HG03442 (cell line): ENCODE measurements around the gene LRMDA.
"Not testable (repeated sequence)": the region's sequence is repeated elsewhere in the genome, so short reads cannot be mapped to it uniquely, and the experiment has no call there.

ENCODE experiments used
- ATAC-seq: cut with Tn5 transposase; IDR thresholded peaks from one replicate; pipeline ENCODE4 v1.9.1; 2021; ENCODE audit warnings: mild to moderate bottlenecking, moderate library complexity; ENCODE audit not compliant: unreplicated experiment

The LRMDA gene

DNA sequence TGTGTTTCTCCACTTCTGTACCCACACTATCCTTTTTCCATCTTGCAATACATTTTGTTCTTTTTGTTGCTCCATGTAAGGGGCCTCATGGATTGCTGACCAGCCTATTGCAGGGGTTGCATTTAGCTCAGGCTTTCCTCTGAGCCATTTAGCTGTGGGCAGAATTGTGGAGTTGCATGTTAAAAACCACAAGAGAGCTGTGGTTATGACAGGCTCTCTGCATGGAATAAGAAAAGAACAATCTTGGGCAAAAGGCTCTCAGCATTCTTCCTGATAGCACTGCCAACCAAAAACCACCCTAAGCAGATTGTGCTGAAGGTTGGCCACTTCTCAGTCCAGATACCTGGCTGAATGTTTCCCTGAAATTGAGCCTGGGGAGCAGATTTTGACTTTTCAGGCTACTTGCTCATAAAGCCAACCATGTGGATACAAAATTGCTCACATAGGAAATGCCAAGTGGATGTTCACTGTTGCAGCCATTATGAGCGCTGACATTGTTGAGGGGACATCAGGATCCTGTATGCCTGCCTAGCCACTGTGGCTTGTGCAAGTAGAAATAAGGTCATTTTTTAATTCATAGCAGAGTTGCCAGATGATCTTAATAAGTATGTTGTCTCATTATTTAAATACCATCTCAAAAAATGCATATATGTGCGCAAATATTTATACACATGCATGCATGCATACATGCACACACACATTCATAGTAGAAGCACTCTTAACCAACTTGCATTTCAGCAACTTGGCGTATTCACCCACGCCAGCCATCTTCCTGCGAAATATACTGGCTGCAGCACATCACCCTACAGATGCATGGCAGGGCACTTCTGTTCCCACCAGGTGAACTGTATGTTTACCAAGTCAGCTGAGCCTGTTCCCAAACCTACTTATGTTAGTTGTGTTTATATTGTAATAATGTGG is 695.4 kb downstream of the LRMDA start:
- no peak for ATAC-seq

- ATAC-seq = no peak
Observed at GRCh38 chr10:76127984-76128589, 696.7 kb downstream of the LRMDA start.

DNA sequence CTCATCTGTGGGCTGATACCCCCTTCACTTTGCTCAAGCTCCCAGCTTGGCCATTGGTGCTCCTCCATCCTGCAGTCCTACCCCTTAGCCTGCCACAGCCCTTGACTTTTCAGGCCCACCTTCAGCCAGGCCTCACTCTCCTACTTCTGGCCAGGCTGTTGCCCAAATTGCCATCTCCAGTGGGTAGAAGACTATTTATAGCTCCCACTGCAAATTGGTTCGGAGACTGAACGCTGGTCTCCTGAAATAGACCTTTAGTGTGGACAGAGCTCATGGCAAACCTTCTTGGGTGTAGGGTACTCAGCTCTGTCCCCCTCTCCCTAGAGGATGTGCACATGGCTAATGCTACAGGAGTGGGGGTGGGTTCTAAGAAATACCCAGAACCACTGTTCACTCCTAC is 697.8 kb downstream of the LRMDA start:
- no peak for ATAC-seq

DNA sequence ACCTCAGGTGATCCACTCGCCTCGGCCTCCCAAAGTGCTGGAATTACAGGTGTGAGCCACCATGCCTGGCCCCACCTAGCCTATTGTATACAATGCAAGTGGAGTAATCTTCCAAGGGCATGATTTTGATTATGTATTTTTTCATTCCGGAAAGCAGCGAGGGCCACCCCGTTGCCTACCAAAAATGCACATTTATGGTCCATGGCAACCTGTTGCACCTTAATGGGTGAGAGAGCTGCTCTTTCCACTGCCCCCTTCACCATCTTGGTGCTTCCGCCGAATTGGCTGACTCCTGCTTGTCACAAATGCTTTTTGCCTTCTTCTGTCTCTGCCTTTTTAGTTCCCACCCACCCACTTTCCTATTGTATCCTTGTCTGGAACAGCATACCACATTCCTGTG is 699.5 kb downstream of the LRMDA start:
- ATAC-seq = no peak

DNA sequence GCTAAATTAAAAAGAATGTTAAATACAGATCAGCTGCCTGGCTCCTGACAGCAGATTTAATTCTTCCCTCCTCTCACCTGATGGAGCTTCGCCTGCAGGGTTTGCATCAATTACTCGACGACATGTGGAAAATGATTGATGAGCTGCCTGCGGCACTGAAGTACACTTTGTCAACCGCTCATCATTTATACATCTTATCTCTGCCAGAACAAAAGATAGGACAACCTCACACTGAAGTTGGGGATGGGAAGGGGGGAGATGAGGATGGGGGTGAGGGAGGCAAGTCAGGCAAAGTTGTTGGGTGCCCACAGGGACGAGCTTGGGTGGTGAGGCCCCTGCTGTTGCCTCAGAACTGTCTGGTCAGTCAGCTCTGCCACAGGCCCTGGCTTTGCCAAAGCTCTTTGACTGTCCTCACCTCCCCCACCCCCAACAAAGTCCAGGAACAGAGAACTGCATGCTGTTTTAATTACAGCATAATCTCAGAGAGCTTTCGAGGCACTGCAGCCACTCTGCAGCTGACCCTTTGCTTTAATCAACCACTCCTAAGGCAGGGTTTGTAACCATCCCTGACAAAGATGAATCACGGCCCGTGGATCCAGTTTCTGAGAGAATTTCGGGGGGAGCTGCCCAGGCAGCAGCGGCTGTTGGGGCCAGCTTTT is 702.3 kb downstream of the LRMDA start:
- no peak for ATAC-seq

DNA sequence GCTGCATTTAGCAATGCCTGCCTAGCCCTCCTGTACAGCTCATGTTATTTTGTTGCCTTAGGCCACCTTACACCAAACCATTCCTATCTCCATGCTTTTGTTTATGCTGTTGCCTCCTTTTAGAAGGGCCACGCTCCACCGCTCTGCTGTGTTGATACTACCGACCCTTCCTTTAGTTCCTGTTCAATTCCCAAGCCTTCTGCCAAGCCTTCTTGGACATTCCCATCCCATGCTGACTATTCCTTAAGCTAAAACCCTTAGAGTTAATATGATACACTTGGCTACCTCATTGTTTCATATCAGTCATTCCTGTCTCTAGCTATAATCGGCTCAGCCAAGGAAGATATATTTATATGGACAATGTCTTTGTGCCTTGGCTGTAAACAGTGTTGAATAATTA is 705.5 kb downstream of the LRMDA start:
- no peak for ATAC-seq

DNA sequence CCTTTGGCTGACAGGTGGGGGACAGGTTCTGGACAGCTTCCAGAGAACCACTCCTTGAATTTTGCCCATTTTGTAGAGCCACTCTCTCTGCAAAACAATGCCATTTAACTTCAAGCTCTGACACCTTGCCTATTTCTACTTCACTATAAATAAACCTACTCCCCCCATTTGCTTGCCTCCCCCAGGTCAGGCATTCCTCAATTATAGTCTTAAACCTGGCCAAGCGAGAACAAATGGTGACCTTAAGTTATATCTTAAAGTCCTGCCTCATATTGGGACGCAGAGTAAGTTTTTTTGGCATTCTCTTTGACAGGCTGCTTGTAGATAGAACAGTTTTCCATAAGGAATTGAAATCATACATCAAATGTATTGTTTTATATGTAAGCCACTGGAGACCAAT is 706.9 kb downstream of the LRMDA start:
- no peak for ATAC-seq

- ATAC-seq = no peak
Observed at GRCh38 chr10:76138906-76139305, 707.5 kb downstream of the LRMDA start.

- no peak for ATAC-seq
Observed at GRCh38 chr10:76139431-76139830, 708.0 kb downstream of the LRMDA start.

DNA sequence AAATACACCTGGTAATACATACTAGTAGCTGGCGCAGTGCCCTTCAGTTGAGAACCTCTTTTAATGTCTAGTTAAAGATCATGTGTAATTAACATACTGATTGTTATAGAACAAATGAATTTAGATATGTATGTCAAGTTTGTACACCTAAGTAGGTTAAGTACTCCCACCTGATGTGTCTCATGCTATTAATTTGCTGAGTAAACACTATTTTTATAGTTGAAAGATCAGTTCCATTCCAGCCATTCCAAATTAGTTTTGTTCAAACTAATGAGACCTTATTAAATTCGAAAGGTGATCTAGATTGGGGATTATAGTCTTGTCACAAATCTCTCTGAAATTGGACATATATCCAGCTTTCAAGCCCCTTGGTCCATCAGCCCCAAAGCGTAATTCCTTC is 710.0 kb downstream of the LRMDA start:
- ATAC-seq = no peak

GRCh38 chr10:76148217-76148616 is 716.8 kb downstream of the LRMDA start:
- not testable (repeated sequence) for ATAC-seq

GRCh38 chr10:76149182-76149581 is 717.8 kb downstream of the LRMDA start:
- ATAC-seq = no peak

DNA sequence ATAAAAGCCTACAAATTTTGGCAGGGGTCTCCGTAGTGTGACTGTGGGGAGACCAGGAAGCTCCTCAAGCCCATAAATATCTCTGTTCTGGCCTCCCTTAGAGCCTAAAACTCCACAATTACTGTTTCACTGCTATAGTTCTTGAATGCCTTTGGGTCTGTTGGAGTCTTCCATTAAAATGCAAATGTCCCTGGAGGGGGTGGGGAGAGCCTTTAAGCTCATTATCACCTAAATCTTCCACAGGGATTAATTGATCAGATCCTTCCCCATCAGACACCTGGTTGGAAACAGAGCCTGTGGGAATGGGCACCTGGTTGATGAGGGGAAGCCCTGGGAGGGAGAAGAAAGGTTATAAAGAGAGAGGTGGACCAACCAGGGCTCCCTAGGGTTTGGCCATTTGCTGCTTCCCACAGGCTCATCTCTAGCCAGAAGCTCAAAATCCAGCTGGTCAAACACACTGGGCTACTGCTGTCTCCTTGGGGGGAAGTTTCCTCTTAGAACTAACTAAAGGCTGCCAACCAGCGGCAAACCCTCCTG is 718.2 kb downstream of the LRMDA start:
- ATAC-seq = no peak

- no peak for ATAC-seq
Observed at GRCh38 chr10:76150139-76150875, 718.9 kb downstream of the LRMDA start.

DNA sequence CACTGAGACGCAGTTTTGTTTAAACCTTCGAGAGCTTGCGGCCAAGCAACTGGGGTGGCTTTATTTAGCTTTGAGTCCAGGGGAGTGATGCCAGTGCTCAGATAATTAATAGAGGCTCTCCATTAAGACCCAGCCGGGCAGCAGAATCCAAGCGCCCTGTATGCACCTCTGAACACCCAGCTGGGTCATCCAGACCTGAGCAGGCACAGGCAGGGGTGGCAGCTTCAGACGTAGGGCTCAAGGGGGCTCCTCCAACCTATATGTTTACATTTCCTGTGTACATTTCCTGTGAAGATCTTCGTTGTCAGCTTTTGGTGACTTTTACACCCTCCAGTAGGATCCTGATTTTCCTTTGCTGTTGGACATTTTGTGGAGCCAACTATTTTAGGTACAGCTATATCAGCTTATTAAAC is 719.5 kb downstream of the LRMDA start:
- ATAC-seq = no peak

DNA sequence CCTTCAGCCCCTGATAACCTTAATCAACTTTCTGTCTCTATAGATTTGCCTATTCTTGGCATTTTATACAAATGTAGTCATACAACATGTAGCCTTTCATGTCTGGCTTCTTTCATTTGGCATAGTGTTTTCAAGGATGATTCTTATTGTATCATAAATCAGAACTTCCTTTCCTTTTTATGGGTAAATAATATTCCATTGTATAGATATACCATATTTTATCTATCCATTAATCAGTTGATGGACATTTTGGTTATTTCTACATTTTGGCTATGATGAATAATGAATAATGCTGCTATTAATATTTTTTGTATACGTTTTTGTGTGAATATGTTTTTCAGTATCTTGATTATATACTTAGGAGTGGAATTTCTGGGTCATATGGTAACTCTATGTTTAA is 720.8 kb downstream of the LRMDA start:
- no peak for ATAC-seq

DNA sequence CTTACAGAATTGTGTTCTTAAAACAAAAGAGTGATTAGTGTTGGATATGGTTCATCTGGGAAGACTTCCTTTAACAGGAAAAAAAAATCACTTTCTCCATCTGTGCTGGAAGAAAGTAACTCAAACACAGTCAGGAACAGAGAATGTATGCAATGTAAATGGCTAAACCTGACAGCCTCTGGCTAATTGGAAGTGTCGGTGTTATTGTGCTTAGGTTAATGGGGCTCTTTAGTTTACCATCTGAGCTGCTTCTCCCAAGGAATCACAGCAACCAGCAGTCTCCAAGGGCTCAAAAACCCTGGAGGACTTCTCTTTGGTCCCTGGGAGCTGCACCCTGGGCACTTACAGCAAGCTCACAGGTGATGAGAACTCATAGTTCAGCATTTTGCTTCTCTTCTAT is 724.5 kb downstream of the LRMDA start:
- ATAC-seq = no peak

DNA sequence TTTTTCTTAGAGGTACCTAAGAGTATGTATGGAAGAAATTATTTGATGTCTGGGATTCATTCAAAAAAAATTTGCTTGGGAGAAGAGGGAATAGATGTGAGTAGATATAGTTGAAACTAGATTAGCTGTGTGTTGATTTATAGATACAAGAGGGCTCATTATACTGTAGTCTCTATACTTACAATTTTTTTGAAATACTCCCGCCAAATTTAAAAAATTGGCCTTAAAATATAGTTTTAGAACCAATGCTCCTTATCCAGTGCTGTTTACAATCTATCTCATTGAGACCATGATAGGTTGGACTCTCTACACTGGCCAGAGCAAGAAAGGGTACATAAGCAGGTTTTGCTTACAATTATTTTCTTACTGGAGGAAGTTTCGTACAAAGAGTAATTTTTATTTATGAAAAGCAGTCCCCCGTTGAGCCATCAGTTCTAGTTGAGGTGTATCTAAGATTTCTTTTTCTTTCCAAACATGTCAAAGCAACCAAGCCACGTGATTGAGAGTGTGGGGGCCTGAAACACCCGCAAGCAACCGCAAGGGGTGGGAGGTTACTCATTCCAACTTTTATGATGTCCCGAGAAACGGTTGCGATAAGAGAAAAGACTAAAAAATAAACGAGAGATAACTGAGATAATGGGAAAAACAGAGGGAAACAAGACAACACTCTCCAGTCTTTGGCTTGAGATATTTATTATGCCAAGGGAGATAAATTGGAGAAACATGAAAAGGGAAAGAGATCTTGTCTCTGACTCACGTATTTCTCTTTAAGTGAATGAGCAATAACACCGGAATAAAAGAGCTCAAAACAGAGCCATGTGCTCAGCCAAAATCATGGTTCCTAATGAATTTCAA is 729.2 kb downstream of the LRMDA start:
- ATAC-seq = no peak

DNA sequence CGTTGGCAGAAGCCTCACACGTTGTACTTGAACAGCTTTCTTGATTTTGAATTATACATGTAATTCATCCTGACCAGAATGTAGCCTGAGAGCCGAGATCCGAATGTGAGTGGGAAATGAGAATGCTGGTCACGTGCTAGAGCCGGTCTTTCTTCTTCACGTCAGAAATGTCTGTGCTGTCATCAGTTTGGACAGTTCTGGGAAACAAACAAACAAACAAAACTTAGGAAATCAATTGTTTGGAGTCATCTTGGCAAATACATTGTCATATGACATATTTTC is 729.8 kb downstream of the LRMDA start:
- ATAC-seq = no peak

DNA sequence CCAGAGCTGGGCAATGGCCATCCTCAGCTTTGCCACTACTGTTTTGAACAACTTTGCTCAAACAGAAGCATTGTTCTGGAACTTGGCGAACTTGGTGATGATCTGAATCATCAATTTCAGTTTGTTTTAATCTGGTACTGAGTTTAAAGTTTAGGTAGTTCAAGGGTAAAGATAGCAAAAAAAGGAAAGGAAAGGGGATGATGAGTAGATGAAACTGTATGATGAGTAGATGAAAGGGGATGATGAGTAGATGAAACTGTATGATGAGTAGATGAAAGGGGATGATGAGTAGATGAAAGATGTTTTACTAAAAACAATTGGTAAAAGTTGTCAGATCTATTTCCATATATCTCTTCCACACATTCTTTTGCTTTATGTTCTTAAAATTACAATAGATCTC is 737.0 kb downstream of the LRMDA start:
- ATAC-seq = no peak
